ENCODE results near the gene TDRD15. TPM values are rescaled to one million over a fixed set of nuclear protein-coding genes. Genes with fewer than 3 reads are reported as not detected.

Gene TDRD15
- total RNA-seq: not detected in 2 replicates

DNA sequence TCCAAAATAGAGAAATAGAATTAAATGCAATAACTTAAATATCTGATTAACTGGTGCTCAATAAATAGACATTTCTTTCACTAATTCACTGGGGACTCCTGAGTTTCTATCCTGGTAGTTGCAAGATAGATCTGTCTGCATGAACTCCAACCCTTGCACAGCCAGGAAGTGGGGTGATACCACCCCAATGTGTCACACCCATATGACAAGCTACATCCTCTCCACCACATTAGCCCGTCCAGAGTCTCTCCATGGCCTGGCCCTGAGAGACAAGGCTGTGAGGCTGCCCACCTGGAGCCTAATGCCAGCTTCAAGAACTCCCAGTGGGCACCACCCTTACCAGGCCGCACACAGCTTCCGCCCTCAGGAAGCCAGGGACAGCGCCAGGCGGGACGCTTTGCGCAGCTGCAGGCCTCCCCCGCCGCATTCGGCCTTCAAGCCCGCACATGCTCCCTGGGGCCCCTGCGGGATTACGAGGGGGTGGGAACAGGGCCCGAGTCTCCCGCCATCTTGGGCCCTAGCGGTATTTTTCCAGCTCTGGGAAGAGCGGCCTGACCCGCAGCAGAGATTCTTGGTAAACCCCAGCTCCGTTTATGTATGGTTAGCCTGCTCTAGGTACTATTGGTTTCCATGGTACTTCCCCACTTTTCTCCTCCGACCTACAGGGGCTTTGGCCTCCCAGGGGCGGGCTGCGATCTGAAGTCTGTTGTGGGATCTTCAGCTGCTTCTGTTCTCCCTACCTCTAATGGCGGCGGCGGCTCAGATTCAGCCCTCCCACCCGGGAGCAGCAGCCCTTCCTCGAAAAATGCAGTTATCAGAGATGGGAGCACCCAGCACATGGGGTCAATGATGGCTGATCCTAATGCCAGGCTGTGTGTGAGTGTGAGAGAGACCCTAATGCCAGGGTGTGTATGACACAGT, at the start of gene TDRD15:
TDRD15 (plus strand) TSS at position 496 of the 921 bp plus-strand sequence. CDS start 13,500 bp downstream, outside the sequence.

Other genes with a start within 250 kb of the TDRD15 start
- gene APOB, start 79.9 kb upstream of the TDRD15 start, total RNA-seq: 0.15 TPM in 1 of 2 replicates, not detected in the other

Measured in bronchus fibroblast of lung (primary cell).